Lung (tissue), 12 donors: ENCODE data around the gene KRTCAP2. TPM values are rescaled to one million over a fixed set of nuclear protein-coding genes. Genes with fewer than 3 reads are reported as not detected.

ENCODE experiments used
- ATAC-seq: fragments of 200-7000 bp; cut with Tn5 transposase; one replicate; pipeline ENCODE4 v1.9.1; 2020; ENCODE audit warnings: moderate number of reproducible peaks; ENCODE audit not compliant: insufficient read depth, low FRiP score
- DNase-seq, 3 donors: peaks; one replicate each; pipeline ENCODE4 v3.0.0-alpha.2; 2013 to 2017
- H3K27ac ChIP-seq, 2 donors: one replicate each; pipeline ENCODE4 v1.5.1; 2013; ENCODE audit warnings: mild to moderate bottlenecking in 2 of 2, moderate library complexity in 2 of 2, control low read depth in 1 of 2, inconsistent platforms in 1 of 2, low read depth in 1 of 2, low read length in 1 of 2
- H3K27me3 ChIP-seq, 3 donors: one replicate each; pipeline ENCODE4 v1.5.1; 2013; ENCODE audit warnings: low read length in 2 of 3; ENCODE audit not compliant: control insufficient read depth in 3 of 3, insufficient read depth in 3 of 3
- H3K36me3 ChIP-seq, 4 donors: one replicate each; pipeline ENCODE4 v1.5.1; 2013; ENCODE audit warnings: low read length in 4 of 4, mild to moderate bottlenecking in 1 of 4, moderate library complexity in 1 of 4; ENCODE audit not compliant: control insufficient read depth in 4 of 4, insufficient read depth in 4 of 4
- H3K4me1 ChIP-seq, 5 donors: one replicate each; pipeline ENCODE4 v1.5.1; 2013; ENCODE audit warnings: low read length in 5 of 5, mild to moderate bottlenecking in 2 of 5, moderate library complexity in 1 of 5; ENCODE audit not compliant: control insufficient read depth in 5 of 5, insufficient read depth in 5 of 5
- H3K4me3 ChIP-seq: one replicate; pipeline ENCODE4 v1.5.1; 2013; ENCODE audit warnings: mild to moderate bottlenecking, control low read depth, moderate library complexity
- H3K9ac ChIP-seq, 2 donors: one replicate each; pipeline ENCODE4 v1.5.1; 2013; ENCODE audit warnings: low read length in 2 of 2, control low read depth in 1 of 2; ENCODE audit not compliant: insufficient read depth in 1 of 2
- H3K9me3 ChIP-seq, 4 donors: one replicate each; pipeline ENCODE4 v1.5.1; 2013; ENCODE audit warnings: low read length in 3 of 4, mild to moderate bottlenecking in 1 of 4, moderate library complexity in 1 of 4; ENCODE audit not compliant: control insufficient read depth in 4 of 4, insufficient read depth in 3 of 4
- CTCF ChIP-seq: IDR thresholded peaks from 2 replicates; pipeline ENCODE4 v1.5.1; 2012; ENCODE audit warnings: mild to moderate bottlenecking; ENCODE audit errors: control extremely low read depth, extremely low read depth
- WGBS, 2 donors: extraction: QIAGEN DNeasy Blood & Tissue Kit; methylation state at CpG; one replicate each; pipeline ENCODE4 v1.1.7; 2013; 5-methylcytosine and 5-hydroxymethylcytosine counted together
- polyA plus RNA-seq, 2 donors: library from polyadenylated mRNA; stranded (reverse); fragments of 200-250 nt; gene quantifications; one replicate each; pipeline ENCODE4 v1.2.1, GENCODE V29; 2013
- total RNA-seq, 2 donors: library from RNA; depleted of rRNA in 1 of 2; stranded (reverse); fragments of >200 nt in 1 of 2; gene quantifications; one replicate each; pipeline ENCODE4 v1.2.1, GENCODE V29; 2014 to 2021
- donor health status: control.
- donor health status: control.
- donor health status: Bipolar disorder and iron deficiency.
- donor health status: healthy.
- donor health status: DM: yes; HTN: yes; CAD: no.

Gene KRTCAP2
- total and polyA plus RNA-seq, 4 donors = 58.2 to 592 (median 190) TPM

GRCh38 chr1:155184351-155184811 lies 11.3 kb upstream of the KRTCAP2 start:
- Histone ChIP-seq H3K9ac (no peak overlapping the region), H3K36me3 (no peaks in the 10 kb centered on the region), H3K9me3 (peaks cover 0 to 2% (median 0%) of the 10 kb centered on the region in 4 donors), H3K27me3 (no peaks in the 10 kb centered on the region), H3K4me3 (no peak overlapping the region), H3K4me1 (peaks cover 0 to 12% (median 5%) of the 10 kb centered on the region in 5 donors), H3K27ac (peak overlapping the region in 1 of 2 donors; percentile 69)
- 83 to 91% methylated on average over 4 of the region's 4 CpGs for WGBS, 2 donors
- DNase-seq (no peak), ATAC-seq (no peak)
- no peak for TF ChIP-seq CTCF

- no peak for TF ChIP-seq CTCF
- Histone ChIP-seq H3K4me3 (no peak overlapping the region), H3K27ac (no peak overlapping the region), H3K36me3 (no peaks in the 10 kb centered on the region), H3K27me3 (no peaks in the 10 kb centered on the region), H3K9ac (no peak overlapping the region), H3K9me3 (peaks cover 0 to 2% (median 0%) of the 10 kb centered on the region in 4 donors), H3K4me1 (peaks cover 0 to 12% (median 5%) of the 10 kb centered on the region in 5 donors)
- ATAC-seq (no peak), DNase-seq (no peak)
- WGBS, 2 donors = 79 to 85% methylated on average over 20 of the region's 20 CpGs
These were observed 10.7 kb upstream of the KRTCAP2 start for GRCh38 chr1:155183775-155184221.

GRCh38 chr1:155182052-155182550 lies 9.0 kb upstream of the KRTCAP2 start:
- Histone ChIP-seq H3K4me3 (no peak overlapping the region), H3K27ac (peak overlapping the region in 1 of 2 donors; percentile 42), H3K4me1 (peaks cover 0 to 15% (median 5%) of the 10 kb centered on the region in 5 donors), H3K36me3 (no peaks in the 10 kb centered on the region), H3K9me3 (peaks cover 0 to 2% (median 0%) of the 10 kb centered on the region in 4 donors), H3K27me3 (no peaks in the 10 kb centered on the region), H3K9ac (no peak overlapping the region)
- 86 to 88% methylated on average over 7 of the region's 7 CpGs for WGBS, 2 donors
- DNase-seq (no peak), ATAC-seq (no peak)
- no peak for TF ChIP-seq CTCF
